Superior temporal gyrus (tissue), 1 donor: ENCODE results near the gene ADGRL1.

Experiments used
- DNase-seq: peaks from one replicate; pipeline ENCODE4 v3.0.0-alpha.2; 2016; ENCODE audit errors: extremely low spot score

Gene ADGRL1

DNA sequence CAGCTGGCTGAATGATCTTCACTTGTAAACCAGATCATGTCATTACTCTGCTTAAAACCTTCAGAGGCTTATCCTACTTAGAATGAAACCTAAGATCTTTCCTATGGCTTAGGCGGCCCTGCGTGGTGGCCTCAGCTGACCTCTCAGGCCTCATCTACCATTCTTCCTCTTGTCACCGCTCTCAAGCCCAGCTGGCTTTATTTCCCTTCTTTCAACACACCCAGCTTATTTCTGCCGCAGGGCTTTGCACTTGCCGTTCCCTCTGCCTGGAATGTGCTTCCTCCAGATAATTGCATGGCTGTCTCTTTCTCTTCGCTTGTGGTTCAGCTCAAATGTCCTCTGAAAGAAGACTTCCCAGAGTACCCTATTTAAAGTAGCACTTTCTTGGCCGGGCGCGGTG, 66.0 kb downstream of the ADGRL1 start:
- no peak for DNase-seq

DNA sequence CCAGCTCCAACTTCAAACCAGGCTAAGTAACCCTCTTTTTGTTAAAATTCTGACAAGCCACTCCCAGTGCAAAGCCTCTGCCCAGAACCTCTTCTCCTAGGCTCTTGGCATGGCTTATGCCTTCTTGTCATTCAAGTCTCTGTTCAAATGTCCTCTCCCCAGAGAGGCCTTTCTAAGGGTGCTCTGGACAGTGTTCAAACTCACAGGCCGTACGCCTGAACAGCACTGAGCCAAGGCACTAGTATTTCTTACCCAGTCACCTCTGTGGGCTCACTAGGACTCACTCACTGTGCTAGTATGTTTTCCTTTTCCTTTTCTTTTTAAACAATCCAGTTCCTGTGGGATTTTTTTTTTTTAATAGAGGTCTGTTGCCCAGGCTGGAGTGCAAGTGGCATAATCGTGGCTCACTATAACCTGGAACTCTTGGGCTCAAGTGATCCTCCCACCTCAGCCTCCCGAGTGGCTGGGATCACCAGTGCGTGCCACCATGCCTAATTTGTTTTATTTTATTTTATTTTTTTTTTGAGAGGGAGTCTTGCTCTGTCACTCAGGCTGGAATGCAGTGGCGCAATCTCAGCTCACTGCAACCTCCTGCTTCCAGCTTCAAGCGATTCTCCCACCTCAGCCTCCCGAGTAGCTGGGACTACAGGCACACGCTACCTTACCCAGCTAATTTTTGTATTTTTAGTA, 67.2 kb downstream of the ADGRL1 start:
- peak; percentile 16 for DNase-seq

DNA sequence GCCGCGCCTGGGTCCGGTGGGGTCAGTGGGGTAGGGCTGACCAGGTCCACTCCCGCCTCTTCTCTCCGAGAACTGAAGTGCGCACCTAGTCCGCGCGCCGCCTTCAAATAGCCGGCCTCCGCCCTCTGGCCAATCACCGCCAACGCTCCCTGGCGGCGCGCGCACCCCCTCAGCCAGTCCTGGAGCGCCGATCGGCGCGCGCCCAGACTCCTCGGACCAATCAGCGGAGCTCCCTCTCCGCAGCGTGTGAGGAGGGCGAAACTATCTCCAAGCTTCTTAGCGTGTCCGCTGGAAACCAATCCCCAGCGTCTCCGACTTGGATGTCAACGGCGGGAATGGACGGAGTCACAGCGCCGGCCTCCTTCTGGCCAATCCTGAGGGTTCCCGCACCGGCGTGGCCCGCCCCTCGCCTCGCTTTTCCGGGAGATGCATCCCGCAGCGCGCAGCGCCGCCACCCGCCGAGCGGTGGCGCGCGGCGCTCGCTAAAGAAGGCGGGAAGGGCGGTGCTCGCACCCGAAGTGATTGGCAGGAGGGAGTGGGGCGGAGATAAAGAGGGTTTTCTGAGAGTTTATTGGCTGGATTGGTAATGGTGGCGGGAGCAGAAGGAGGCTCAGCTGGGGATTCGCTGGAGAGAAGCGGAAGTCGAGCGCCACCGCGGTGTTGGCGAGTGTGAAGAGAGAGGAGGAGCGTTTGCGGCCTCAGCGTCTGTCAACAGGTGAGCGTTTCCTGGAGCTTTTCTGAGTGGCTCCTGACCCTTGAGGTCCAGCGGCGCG, 69.3 kb downstream of the ADGRL1 start, which contains the start of gene ASF1B:
ASF1B (minus strand) TSS at position 81 of the 773 bp plus-strand sequence. CDS start 133 bp downstream, outside the sequence.
- DNase-seq, result peak; percentile 99

DNA sequence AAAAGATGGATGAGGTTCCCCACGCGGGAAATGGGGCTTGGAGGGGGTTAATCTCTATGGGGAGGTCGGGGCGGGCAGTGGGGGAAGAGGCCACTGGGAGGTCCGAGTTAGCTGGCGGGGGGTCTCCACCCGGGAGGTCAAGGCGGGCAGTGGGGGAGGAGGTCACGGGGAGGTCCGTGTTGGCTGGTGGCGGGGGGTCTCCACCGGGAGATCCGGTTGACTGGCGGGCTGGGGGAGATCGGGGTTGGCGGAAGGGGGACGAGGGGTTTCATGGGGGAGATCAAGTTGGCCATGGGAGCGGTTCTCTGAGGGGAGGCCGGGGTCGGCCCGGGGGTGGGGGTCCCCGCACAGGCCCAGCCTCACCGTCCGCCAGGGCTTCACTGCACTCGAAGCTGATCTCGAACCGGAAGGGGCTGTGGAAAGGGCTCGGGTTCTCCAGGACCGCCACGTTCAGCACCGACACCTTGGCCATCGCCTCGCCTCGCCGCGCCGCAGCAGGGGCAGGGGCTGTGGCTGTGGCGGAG, 69.9 kb downstream of the ADGRL1 start:
- DNase-seq, result no peak

DNA sequence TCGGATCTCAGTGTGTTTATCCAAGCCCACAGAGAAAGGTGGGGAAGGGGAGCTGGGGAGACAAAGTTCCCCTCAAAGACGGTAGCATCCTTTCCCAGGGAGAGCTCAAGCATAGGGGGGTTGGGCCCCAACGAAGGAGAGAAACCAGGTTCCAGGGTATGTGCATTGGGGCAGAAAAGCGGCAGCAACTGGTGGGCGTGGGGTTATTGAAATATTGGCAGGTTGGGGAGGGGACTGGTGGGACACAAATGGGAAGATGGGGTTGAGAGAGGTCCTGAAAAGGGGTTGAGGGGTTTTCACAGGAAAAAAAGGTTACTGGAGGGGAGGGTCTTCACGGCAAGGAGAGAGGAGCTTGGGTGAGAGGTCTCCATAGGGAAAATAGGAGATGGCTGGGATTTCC, 70.6 kb downstream of the ADGRL1 start:
- DNase-seq, result no peak

DNA sequence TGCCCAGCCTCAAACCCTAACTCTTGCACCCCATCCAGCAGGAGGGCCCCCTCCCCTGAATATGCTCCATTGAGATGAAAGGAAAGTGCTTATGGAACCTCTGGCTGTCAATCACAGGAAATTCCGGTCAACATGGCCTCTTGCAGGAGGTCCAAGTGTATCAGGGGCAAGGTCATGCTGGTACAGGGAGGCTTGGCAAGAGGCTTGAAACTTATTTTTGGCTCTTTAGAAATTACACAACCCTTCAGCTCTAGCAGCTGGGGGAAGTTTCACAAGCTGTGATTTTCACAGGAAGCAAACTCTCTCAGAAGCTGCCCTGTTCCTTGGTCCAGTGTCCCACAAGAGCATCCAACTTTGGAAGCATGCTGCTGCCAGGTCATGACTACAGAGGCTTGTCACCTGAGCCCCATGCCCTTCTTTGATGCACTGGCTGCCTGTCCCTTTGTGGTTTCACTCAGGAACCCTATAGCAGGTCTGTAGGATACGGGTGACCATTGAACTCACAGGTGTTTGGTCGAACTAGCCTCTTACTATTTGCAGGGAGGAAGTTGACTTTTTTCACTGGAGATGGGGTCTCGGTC, 78.0 kb downstream of the ADGRL1 start:
- DNase-seq, result no peak

DNA sequence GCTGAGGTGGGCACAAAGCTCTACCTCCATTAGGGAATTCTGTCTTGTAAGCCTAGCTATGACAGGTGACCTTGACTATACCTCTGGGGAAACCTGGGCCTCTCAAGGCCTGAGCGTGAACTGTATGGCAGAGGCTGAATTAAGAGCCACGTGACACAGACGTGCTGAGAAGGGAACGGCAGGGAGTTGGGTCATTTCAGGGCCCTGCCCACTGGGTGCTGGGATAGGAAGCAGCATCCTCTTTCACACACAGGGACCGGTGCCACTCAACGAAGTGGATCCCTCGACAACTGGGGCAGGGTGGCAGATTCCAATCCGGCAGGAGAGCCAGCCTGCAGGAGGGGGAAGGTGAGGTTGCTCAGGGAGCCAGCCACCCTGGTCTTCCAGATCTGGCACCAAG, 78.8 kb downstream of the ADGRL1 start:
- no peak for DNase-seq

DNA sequence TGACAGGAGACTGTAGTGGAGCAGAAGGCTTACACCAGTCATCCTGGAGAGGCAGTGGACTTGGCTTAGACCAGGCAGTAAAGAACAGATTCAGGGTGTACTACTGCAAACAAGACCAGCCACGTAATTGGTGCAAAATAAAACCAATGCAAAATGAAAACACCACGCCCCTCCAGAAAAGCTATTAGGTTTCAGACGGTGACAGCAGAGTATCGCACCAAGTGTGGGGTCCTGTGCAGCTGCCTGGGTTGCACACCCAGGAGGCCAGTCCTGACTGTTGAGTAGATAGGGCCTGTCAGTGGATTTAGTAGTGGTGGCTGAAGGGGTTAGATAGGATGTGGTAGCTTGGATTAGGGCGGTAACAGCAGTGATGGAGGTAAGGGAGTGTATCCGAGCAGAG, 83.0 kb downstream of the ADGRL1 start:
- no peak for DNase-seq

DNA sequence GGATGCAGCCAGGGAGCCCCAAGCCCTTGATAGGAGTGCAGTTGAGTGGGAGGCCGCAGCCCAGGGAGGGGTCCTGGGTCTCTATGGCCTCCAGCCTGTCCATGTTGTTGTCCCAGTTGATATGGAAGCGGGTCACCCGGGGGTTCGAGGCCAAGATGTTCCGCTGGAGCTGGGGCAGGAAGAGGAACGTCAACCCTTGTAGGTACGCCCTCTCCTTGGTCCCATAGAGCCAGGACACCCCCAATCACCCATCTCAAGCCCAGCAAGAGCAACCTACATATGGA, 85.5 kb downstream of the ADGRL1 start:
- no peak for DNase-seq

DNA sequence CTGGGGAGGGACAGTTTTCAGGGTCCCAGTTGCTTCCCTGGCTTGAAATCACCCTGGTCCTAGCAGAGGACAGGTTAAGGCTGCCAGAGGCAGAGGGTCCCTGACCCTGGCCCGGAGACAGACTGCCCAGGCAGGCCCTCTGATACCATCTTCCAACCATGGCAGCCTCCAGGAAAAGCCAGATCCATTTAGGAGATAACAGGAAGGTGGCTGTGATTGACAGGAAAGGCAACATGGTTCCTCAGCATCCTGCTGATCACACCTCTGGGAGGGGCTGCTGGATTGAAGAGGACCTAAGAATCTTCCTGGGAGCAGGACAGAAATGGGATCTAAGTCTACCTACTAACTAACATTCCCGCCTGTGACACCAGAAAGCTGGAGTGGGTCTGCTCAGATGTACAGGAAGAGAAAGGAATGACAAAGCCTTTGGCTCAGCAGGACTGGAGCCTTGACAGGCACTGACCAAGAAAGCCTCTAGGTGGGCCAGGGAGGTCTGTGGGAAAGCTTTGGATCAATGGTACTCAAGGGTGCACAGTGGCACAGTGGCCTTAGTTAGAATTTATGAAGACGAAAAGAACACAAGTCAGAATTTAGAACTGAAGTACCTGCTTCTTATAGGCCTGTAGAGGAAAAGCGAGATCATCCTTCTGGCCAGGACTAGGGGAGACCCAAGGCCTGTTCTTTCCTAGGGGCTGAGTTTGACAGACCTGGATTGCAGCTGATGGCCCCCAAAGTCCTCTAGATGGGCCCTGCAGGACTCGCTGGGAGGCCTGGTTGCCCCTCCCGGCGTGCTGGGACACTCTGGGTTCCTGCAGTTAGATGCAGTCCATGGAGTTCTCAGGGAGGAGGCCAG, 86.1 kb downstream of the ADGRL1 start:
- no peak for DNase-seq

DNA sequence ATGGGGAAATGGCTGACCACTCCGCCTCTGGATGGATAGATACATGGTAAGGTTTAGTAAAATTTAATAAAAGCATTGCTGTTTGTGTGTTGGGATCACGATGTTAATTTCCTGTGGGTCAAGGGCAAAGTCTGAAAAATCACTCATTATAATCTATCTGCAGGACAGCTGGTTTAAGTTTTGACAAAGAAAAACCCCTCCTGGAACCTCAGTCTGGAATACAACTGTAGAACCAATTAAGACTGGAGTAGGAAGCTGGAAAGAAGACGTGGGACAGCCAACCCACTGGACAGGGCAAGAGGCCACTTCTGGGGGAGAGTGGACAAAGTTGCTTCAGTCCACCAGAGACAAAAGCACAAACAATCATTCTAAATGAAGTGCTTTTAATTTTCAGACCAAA, 86.8 kb downstream of the ADGRL1 start:
- no peak for DNase-seq

DNA sequence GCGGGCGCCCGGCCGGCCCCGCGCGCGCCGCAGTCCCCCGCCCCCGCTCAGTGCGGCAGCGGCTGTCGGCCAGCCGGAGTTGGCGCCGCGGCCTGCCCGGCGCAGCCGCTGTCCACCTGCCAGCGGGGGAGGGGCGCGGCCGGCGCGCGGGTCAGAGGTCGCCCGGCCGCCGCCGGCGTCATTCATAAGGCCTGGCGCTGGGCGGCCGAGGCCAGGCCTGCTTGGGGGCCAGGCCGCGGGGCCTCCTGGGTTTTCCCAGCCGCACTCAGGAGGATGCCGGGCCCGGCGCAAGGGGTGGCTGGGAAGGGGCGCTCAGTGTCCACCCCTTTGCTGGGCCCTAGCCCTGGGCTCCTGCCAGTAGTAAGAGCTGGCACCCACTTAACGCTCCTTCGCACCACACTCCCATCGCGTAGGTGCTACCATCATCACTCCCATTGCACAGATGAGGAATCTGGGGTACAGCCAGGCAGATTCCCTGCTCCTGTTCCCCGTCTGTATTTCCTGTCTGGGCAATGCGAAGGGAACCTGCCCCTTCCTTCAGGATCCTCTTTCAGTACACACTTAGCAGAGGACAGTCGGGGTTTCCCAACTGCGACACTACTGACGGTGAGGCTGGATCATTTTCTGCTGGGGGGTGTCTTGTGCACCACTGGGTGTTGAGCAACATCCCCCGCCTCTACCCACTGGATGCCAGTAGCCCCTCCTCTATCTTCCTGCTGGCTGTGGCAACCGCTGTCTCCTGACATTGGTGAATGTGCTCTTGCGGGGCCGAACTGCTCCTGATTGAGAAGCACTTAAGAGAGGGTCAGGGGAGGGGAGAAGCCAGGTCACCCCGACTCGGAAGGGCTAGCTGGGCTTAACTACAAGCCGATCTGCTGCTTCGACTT, 87.6 kb downstream of the ADGRL1 start:
- DNase-seq, result peak; percentile 71

DNA sequence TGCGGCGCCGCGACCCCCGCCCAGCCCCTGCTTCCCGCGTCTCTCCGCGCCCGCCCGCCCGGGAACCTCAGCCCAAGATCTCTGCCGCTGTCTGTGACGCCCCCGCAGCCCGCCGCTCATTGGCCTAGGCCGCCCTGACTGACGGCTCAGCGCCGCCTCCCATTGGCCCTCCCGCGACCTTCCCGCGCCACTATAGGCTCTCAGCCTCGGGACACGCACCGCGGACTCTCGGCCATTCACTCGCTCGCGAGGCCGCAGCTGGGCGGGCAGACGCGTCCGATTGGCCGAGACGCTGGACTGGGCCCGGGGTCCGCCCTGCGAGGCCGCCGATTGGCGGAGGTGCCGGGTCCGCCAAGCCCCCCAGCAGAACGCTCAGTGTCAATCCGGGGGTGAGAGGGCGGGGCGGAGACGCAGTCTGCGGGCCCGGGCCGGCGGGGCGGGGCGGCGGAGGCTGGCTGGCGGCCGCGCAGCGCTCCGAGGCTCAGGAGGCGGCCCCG, 88.3 kb downstream of the ADGRL1 start, which contains the start of gene PRKACA:
PRKACA (minus strand) TSS at position 95 of the 497 bp plus-strand sequence. CDS start 215 bp downstream, outside the sequence.
- peak; percentile 98 for DNase-seq

DNA sequence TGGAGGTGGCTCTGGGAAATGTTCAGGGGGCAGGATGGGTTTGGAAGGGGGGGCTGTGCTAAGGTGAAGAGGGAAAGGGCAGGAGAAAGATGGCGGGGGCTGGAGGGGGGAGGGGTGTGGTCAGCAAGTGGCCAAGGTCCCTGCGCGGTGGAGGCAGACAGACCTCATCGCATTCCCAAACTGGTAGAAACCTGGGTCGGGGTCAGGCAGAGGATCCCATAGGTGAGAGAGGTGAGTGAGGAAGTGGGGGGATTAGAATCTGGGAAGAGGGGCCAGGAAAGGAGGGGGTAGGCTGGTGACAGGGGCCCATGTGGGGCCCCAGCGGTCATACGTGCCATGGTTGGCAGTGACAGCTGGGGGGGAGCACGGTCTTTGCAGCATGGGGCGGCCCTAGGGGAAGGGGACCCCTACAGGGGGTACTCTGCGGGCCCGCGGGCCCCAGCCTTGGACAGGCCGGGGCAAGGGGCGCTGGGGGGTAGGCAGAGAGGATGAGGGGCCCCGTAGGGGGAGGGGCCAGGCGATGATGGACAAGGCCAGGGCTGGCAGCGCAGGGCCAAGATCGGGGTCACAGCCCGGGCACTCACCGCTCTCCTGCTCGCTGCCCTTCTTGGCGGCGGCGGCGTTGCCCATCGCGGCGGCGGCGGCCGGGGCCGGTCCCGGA, 88.9 kb downstream of the ADGRL1 start:
- no peak for DNase-seq

DNA sequence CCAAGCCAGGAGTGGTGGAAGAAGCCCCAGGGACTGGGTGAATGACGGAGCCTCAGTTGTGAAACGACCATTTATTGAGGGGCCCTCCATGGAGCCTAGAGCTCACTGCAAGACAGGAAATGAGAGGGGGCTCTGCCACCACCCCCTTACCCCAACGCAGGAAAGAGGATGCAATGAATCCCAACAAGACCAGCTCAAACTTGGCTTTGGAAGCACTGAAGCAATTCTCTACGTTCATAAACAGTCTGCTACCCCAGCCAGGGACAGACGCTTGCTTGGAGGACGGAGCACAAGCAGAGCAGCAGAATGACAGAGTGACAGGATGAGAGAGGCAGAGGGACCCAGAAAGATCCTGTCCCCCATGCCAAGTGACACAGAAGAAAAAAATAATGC, 89.4 kb downstream of the ADGRL1 start:
- DNase-seq, result no peak

DNA sequence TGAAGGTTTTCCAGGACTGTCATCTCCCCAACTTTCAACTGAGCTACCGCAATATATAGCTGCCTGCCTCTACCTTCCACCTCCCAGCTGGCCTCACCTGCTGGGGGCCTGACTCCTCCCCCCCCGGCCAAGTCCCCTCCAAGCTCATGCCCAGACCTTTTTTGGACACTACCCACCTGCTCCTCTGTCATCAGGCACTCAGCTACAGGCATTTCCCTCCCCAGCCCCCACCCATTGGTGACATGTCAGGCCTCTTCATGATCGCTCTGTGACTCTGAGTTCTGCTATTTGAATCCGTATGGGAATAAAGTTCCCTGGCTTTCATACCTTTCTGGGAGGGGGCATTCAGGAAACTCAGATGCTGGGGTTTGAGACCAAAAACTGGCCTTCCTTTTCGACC, 90.2 kb downstream of the ADGRL1 start:
- DNase-seq, result no peak

DNA sequence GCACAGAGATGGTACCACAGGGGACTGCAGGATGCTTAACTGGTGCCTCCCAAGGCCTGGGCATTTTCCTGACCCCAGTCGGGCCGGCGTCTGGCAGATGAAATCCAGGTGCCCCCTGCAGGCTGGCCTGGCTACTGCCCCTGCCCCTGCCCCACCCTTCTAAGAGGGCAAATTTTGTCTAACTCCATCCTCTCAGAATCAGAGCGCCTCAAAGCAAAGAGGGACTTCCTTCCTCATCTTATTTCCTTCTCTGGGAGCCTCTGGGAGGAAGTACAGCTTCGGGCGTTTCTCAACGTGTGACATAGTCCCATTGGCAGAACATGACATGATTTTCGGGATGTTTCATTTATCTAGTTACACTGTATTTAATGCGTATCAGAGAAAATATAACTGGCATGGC, 91.1 kb downstream of the ADGRL1 start:
- no peak for DNase-seq

DNA sequence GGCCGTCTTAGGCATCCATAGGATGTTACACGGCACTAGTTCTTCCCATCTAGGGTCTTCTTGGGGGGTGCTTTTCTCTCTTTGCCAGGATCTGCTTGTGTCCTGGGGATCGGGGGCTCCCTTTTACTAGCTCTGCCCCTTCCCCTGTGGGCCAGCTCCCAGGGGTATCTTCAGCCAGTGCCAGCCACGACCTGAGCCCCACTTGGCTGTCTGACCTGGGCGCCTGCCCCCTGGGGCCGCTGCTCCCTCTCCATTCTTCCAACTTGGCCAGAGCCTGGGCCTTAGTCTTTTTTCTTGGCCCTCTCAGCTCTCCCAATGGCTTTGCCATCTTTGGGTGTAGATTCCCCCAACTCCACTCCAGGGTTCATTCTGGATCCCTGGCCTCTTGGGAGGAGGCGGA, 91.5 kb downstream of the ADGRL1 start:
- DNase-seq, result no peak

DNA sequence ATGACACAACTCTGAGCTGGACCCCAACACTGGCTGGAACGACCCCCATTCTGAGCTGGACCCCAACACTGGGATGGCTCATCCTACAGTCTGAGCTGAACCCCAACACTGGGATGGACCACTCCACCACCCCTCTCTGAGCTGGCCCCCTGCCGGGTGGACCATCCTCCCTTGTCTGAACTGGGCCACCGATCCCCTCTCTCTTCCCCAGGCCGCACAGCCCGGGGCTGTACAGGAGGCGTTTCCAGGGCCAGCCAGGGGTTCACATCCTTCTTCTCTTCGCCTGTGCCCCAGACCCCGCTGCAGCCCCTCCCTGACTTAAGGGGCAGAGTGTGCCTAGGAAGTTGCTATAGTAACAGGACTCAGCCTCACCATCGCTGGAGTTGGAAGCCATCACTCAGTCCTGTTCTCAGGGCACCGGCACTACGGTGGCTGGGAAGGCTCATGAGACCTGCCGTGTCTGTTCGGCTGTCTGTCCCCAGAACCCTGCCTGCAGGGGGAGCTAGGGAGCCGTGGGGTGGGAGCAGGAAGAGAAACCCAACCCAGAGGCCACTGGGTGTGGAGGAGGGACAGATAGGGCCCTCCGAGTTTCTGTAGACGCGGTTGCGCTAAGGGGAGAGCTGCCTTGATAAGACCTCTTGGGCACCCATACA, 92.1 kb downstream of the ADGRL1 start:
- no peak for DNase-seq
